HG03066 (cell line): ENCODE measurements around the gene STK17B.
"Not testable (repeated sequence)": the region's sequence is repeated elsewhere in the genome, so short reads cannot be mapped to it uniquely, and the experiment has no call there.

Experiments used
- ATAC-seq: cut with Tn5 transposase; IDR thresholded peaks from one replicate; pipeline ENCODE4 v1.9.1; 2021; ENCODE audit warnings: low read depth; ENCODE audit not compliant: unreplicated experiment

The STK17B gene

DNA sequence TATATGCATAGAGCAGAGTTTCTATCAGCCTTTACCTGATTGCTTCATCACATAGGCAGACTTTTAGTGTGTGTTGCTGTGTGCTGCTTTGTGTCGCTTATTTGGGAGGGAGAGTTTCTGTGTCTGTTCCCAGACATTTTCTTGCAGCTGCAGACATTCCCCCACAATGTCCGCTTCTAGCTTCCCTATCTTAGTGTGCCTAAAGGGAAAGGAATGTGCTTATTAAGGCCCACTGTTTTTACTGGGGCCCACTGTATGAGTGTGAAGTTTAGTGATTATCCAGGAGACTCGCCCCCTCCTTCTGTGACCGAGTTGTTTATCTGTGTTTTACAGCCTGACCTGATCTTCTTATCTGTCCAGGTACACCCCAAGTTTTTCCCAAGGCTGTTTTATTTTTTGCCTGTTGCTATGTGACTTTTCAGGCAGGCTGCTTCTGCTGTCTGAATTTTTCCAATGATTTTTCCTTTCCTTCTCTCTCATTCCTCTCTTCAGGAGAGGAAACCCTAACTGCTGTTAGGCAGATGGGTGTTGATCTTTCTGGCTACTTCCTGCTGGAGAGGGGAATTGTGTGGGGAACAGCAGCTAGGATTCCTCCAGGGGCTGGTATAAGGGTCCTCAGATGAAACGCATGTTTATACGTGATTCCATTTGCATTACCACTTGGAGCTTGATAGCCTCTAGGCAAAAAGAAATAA, 47.6 kb downstream of the STK17B start:
- ATAC-seq, result no peak

DNA sequence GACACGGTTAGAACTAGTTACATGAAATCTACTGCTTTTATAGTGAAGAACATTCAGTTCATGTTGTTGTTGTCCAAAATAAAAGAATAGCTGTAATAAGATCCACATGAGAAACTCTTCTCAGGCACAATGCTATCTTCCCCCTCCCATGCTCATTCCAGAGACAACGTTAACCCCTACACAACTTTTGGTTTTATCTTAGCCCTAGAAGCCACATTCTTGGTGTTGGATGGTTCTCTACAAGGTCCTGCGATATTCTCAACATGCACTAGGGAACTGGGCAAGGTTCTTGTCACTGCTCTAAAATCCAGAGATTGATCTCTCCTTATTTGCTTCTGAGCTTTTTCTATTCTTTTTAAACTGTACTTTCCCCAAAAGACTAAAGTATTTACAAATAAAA, 51.5 kb downstream of the STK17B start:
- ATAC-seq, result no peak

DNA sequence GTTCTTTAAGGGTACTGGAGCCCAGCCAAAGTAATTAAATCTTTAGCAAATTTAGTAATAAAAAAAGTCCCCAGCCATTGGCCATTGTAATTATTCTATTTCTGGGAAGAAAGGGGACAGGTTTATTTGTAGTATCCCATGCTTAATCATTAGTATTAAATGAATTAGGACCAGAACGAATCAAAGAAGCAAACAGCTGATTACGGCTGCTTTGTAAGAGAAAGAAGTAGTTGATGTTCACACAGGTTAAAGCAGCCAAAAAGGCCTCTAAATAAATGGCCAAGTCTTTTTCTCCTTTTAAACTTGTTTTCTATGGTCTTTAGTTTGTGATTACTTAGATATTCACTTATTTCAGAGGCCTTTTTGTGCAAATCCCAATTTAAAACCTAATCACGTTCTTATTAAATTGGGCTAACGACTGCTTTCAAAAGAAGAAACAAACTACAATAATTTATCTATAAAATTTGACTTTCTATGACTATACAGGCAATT, 54.1 kb downstream of the STK17B start:
- no peak for ATAC-seq

DNA sequence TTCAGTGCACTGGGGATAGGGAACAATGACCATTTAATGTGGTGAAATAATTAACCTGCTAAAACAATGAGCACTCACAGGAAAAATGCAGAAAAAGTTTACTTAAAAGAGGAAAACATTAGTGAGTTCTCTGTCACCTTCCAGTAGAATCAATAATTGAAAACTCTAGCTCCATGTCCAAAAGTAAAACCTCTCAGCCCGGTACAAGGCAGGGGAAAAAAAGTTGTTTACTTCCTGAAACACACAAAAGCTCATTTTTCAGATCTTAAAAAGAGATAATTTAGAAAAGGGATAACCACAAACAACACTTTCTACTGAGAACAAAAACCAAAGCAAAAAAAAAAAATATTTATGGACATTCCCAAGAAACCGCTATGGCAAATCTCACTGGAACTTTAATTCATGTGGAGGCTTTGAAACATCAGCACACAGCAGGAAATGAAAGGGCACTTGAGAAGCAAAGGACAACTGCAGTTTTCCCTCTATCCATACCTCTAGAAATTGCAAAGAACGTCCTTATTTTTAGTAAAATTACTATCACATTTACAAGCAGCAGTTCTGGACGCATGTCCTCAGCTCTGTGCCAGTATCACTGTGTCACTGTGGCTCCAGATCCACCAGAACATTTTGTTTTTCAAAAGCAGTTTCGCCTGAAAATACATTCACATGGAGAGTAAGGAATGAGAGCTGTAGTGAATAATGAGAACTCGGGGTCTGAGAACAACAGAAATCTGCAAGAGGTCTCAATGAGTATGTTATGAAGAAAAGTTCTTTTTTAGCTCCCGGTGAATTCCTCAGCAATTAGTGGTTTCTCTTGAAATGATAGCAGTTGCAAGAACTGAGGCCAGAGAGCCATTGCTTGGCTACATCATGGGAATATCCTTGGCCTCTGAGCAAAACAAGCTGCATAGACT, 58.1 kb downstream of the STK17B start:
- no peak for ATAC-seq

DNA sequence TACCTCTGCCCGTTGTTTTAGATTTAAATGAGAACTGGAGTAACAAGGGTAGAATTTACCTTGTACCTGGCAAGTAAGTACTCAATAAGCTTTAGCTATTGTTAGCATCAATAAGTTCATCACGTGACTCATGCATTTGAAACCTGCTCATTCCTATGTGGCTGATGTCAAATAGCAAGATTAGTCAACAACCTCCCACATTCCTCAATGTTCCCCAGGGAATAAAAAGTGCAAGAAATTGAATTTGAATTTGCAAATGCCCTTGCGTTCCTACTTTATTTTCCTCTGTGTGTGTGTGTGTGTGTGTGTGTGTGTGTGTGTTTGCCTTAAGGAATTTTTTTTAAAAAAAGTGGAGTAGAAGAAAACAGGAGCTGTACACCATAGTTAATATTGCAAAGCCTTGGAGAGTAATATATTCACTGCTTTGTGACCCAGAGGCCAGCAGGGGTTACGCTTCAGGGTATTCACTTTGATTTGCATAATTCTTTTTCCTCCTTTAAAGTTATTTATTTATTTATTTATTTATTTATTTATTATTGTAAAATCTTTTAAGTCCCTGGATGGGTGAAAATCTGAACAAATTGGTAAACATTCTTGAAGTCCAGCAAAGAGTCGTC, 58.9 kb downstream of the STK17B start:
- ATAC-seq, result no peak

DNA sequence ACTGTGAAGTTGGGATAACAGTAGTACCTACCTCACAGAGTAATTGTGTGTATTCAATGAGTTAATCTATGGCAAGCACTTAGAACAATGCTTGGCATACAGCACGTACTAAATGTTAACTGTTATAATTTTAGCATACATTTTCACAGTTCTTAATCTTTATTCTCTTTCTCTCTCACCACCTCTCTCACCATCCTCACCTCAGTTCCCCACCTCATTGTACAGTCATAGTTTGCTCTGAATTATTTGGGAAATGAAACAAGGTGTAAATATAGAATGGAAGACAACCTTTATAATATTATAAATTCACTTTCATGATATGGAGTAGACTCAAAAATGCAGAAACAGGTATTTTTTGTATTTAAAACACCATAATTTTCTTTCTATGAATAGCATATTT, 62.8 kb downstream of the STK17B start:
- ATAC-seq, result no peak

DNA sequence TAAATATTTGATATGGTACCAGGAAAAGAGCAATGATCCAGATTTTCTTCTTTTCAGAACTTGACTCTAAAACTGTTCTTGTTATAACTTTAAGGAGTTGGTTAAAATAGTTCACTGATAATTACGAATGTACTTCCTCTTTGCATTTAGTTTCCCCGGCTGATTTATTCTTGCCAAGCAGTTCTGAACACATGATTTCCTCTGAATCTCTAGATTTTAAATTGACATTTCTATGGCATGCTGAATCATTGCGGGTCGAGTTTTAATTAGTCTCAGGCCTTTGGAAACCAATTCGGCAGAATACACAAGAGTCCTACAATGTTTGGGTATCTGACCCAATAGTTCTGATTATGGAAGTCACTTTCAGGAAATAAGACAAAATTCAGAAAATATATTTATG, 65.4 kb downstream of the STK17B start:
- no peak for ATAC-seq

DNA sequence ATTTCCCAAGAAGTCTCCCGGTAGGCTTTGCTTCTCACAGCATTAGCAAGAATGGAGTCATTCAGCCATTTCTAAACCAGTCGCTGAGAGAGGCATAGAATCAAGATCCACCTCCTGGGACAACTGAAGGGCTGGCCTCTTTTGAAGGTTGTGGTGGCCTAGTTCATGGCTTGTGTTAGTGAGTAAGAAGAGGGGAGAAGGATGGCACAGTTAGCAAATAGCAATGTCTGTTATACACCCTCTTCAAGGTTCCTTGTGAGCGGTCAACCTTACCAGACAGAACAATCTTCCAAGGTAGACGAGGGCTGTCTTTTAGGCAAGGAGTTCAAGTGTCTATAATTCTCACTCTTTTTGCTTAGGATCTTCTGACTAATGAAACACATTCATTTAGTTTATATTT, 67.3 kb downstream of the STK17B start:
- no peak for ATAC-seq

DNA sequence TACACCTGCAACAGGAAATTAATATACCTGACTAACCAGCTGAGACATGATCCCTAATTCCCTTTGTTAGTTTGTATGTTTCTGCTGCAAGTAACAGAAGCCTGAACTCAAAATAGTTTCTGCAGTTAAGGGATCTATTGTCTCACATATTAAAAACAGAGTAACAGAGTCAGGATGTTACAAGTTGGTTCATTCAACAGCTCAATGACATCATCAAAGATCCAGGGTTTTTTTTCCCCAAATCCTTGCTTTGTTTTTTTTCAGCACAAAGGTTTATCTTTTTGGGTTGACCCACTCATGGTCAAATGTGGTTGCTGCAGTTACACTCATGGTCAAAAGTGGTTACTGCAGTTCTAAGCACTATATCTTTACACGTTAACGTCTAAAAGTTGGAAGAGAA, 67.8 kb downstream of the STK17B start:
- ATAC-seq, result no peak

DNA sequence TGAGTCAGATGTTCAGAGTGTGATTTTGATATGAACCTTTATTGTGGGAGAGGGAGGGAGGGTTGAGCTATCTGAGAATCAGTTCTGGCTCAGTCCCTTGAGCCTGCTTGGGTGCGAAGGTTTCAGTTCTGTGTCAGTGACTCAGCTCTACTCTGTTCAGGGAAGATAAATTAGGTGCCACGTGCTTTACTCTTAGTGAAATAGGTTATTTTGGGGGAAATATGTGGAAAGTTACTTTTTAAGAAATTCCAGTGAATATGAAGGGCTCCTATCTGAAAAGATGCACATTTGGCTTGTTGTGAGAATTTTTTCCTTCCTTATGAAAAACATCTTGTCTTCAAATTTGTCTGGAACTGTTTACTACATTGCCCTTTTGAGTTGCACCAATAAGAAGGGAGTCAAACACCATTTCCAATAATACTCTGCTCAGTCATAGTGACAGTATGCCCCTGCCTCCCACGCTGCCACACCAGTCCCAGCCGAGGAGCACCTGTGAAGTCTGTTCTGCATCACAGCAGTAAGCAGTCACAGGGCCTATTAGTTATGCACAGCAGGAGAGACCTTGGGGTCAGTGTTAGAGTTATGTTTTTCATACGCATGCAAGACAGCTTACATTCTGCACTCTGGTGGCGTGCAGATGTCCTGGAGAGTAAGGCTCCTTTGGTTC, 69.9 kb downstream of the STK17B start:
- peak; percentile 98 for ATAC-seq

DNA sequence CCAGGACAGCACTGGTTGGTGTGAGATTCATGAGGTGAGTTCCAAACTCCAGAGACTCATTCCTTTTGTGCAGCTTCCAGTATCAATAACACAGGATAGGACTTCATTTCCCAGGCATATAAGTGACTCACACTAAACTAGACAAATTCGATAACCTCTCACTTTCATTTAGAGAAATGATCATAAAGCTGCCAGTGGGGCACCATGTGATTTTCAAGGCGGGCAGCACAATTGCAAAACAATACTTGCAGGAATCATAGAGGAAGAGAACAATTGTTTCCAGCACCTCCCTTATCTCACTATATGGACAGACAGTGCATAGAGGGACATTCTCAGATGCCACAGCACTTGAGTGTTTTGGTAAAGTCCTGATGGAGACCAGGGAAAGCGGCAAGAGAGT, 71.5 kb downstream of the STK17B start:
- ATAC-seq, result no peak

DNA sequence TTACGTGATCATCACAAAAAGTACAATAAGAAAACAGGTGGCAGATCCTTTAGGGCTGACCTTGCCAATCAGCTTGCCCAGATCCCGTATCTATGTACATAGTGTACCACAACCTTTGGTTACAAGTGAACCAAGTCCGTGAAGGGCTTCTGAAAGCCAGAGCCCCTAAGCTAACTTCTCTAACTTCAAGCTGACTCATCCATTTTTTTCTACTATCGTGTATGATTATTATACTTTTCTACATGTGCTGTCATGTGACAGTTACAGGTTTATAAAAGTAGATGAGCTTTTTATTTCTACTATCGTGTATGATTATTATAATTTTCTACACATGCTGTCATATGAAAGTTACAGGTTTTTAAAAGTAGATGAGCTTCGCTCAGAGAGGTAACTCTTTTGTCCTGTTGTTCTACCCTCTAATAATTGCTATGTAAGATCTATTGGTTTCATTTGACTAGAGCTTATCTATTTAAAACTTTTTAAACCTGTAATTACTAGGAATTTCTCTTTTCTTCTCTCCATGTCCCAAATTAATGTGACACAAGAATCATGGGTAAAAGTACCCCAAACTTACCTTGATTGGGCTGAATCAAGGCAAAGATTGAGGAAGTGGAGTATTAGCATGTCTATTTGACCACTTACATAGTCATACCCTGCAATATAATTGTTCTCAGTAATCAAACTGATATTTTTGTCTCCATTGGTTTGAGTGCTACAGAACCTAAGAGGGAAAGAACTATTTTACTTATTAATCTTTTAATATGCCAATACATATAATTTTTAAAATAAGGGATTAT, 73.3 kb downstream of the STK17B start:
- no peak for ATAC-seq

DNA sequence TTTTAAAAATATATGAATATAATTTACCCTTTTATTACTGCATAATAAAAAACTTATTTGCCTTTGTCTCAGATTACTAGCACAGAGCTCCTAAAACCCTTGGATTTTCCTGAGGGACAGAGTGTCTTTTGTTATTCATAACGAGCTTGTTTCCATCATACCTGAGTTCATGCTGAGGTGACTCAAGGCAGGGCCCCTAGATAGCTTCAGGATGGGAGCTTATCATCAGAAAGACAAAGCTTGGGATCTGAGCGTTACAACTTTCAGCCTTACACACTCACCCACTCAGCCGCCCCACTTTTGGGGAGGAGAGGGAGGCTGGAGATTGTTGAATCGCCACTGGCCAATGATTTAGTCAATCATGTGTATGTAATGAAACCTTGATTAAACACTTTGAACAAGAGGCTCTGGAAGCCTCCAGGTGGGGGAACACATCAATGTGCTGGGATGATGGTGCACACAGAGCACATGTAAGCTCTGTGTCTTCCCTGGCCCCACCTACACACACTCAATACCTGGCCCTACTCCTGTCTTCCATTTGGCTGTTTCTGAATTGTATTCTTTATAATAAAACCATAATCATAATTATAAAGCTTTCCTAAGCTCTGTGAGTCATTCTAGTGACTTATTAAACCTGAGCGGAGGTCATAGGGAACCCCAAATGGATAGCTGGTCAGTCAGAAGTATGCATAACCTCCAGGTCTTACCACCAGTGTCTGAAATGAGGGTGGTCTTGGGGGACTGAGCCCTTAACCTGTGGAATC, 74.2 kb downstream of the STK17B start:
- ATAC-seq, result no peak

DNA sequence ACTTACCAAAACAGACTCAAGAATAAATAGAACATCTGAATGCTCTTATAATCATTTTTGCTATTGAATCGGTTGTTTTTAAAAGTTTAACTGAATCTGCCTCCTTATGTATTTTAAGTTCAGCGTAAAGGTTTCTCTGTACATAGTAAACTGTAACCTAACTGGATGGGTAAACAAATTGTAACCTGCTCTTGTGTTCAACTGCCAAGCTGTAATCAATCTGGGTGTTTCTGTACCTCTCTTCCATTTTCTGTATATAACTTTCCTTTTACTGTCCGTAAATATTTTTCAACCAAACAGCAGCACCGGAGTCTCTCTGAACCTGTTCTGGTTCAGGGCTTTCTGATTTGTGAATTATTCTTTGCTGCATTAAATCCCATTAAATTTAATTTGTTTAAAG, 75.1 kb downstream of the STK17B start:
- ATAC-seq, result no peak

DNA sequence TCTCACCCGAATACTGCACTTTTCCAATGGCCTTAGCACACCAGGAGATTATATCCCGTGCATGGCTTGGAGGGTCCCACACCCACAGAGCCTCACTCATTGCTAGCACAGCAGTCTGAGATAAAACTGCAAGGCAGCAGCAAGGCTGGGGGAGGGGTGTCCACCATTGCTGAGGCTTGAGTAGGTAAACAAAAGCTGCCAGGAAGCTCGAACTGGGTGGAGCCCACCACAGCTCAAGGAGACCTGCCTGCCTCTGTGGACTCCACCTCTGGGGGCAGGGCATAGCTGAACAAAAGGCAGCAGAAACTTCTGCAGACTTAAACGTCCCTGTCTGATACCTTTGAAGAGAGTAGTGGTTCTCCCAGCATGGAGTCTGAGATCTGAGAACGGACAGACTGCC, 81.9 kb downstream of the STK17B start:
- not testable (repeated sequence) for ATAC-seq

DNA sequence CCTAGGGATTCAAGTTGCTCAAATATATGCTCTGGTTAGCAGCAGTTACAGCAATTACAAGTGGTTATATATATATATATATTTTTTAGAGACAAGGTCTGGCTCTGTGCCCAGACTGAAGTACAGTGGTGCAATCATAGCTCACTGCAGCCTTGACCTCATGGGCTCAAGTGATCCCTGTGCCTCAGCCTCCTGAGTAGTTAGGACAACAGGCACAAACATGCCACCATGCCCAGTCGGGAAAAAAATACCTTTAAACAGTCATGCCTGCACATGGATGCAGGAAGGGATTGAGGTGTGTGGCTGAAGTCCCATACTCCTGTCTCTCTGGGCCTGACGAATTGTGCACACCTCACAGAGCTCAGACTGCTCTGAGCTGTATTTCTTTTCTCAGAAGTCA, 83.2 kb downstream of the STK17B start:
- no peak for ATAC-seq

DNA sequence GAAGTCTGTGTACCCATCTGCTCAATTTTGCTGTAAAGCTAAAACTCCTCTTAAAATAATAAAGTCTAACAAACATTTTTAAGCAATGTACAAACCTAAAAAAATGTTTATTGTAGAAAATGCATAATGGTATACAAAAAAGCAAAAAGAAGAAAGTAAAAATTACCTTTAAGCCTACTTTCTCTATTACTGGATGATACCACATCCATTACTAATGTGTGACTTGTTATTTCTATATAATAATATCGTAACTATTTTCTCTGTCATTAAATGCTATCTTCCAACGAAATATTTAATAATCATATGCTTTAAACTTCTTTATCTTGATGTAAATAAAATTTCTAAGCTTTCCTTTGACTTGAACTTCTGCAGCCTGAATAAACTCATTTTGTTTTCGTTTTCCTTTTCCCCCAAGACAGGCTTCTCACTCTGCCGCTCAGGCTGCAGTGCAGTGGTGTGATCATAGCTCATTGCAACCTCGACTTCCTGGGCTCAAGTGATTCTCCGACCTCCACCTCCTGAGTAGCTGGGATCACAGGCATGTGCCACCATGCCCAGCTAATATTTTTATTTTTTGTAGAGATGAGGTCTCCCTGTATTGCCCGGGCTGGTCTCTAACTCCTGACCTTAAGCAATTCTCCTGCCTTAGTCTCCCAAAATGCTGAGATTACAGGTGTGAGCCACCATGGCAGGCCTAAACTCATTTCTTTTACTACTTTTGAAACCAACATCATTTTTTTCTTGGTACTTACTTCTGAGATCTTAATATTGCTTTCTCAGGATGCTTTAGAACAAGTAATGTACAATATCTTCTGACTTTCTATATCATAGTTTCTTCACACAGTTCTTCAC, 84.6 kb downstream of the STK17B start:
- ATAC-seq, result no peak

DNA sequence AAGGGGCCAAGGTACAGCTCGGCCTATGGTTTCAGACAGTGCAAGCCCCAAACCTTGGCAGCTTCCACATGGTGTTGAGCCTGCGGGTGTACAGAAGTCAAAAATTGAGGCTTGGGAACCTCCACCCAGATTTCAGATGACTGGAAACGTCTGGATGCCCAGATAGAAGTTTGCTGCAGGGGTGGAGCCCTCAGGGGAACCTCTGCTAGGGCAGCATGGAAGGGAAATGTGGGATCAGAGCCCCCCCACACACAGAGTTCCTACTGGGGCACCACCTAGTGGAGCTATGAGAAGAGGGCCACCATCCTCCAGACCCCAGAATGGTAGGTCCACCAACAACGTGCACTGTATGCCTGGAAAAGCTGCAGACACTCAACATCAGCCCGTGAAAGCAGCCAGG, 87.8 kb downstream of the STK17B start:
- no peak for ATAC-seq
